Measurements from ENCODE around the gene BCAR3.

BCAR3 gene

GRCh38 chr1:93554883-93555872 is 126.5 kb downstream of the BCAR3 start:
- TF ChIP-seq CTCF (IDR thresholded peaks at IDR 0.05) (no peak), ZFX (IDR thresholded peaks at IDR 0.05; ENCODE audit: borderline replicate concordance) (no peak)
- peak overlapping the region; percentile 80 for H3K27ac ChIP-seq

GRCh38 chr1:93553886-93554490 is 127.6 kb downstream of the BCAR3 start:
- peak overlapping the region; percentile 80 for H3K27ac ChIP-seq

- H3K27ac ChIP-seq: peak overlapping the region; percentile 80
Measured at GRCh38 chr1:93552741-93553455, 128.7 kb downstream of the BCAR3 start.

GRCh38 chr1:93549811-93550210 is 131.8 kb downstream of the BCAR3 start:
- no peak overlapping the region for H3K27ac ChIP-seq
- TF ChIP-seq CTCF (IDR thresholded peaks at IDR 0.05): no peak

More at GRCh38 chr1:93552741-93553455, 128.7 kb downstream of the BCAR3 start:
- TF ChIP-seq CTCF (IDR thresholded peaks at IDR 0.05) (no peak), ZFX (IDR thresholded peaks at IDR 0.05; ENCODE audit: borderline replicate concordance) (no peak)

- TF ChIP-seq CTCF (IDR thresholded peaks at IDR 0.05): no peak
- TF ChIP-seq ZFX (IDR thresholded peaks at IDR 0.05; ENCODE audit: borderline replicate concordance): no peak
- H3K27ac ChIP-seq: no peak overlapping the region
Measured at GRCh38 chr1:93549131-93549530, 132.5 kb downstream of the BCAR3 start.

- TF ChIP-seq ZFX (IDR thresholded peaks at IDR 0.05; ENCODE audit: borderline replicate concordance) (no peak), CTCF (IDR thresholded peaks at IDR 0.05) (no peak)
Measured at GRCh38 chr1:93546162-93546863, 135.3 kb downstream of the BCAR3 start.

GRCh38 chr1:93542398-93542797 is 139.2 kb downstream of the BCAR3 start:
- no peak for TF ChIP-seq CTCF (IDR thresholded peaks at IDR 0.05)
- no peak for TF ChIP-seq ZFX (IDR thresholded peaks at IDR 0.05; ENCODE audit: borderline replicate concordance)

More at GRCh38 chr1:93546162-93546863, 135.3 kb downstream of the BCAR3 start:
- H3K27ac ChIP-seq: no peak overlapping the region

More at GRCh38 chr1:93542398-93542797, 139.2 kb downstream of the BCAR3 start:
- H3K27ac ChIP-seq: no peak overlapping the region

Data from 22Rv1 (cell line).